NCI-H187 (cell line): ENCODE results near the gene PNMA1.
A peak's percentile ranks its signal among the peaks of the same experiment; 100 is the strongest.

Source experiments
- DNase-seq, 2 experiments: peaks; one replicate each; lab custom pipeline; 2025; lab: John Stamatoyannopoulos, UW

PNMA1 gene

GRCh38 chr14:73736842-73737241 lies 22.7 kb upstream of the PNMA1 start:
- no peak for DNase-seq

GRCh38 chr14:73732006-73732405 lies 17.8 kb upstream of the PNMA1 start:
- no peak for DNase-seq

GRCh38 chr14:73731111-73731510 lies 16.9 kb upstream of the PNMA1 start:
- no peak for DNase-seq

- DNase-seq, result no peak
Measured at GRCh38 chr14:73729556-73730265, 15.5 kb upstream of the PNMA1 start.

GRCh38 chr14:73728717-73729330 lies 14.6 kb upstream of the PNMA1 start:
- peak; percentile 53 to 56 for DNase-seq

GRCh38 chr14:73727166-73727565 lies 13.0 kb upstream of the PNMA1 start:
- DNase-seq, result no peak

GRCh38 chr14:73726025-73726961 lies 12.1 kb upstream of the PNMA1 start:
- DNase-seq, result no peak

- DNase-seq, result no peak
Measured at GRCh38 chr14:73725116-73726024, 11.2 kb upstream of the PNMA1 start.

- DNase-seq, result no peak
Measured at GRCh38 chr14:73724696-73725095, 10.5 kb upstream of the PNMA1 start.

GRCh38 chr14:73723797-73724661 lies 9.8 kb upstream of the PNMA1 start:
- DNase-seq, result no peak

- DNase-seq, result no peak
Measured at GRCh38 chr14:73723406-73723796, 9.2 kb upstream of the PNMA1 start.

GRCh38 chr14:73722581-73722980 lies 8.4 kb upstream of the PNMA1 start:
- no peak for DNase-seq

GRCh38 chr14:73721101-73721821 lies 7.1 kb upstream of the PNMA1 start:
- DNase-seq, result no peak

GRCh38 chr14:73720636-73721035 lies 6.5 kb upstream of the PNMA1 start:
- DNase-seq, result no peak

- DNase-seq, result no peak
Measured at GRCh38 chr14:73719791-73720190, 5.6 kb upstream of the PNMA1 start.

GRCh38 chr14:73719361-73719760 lies 5.2 kb upstream of the PNMA1 start:
- DNase-seq, result no peak

- DNase-seq, result no peak
Measured at GRCh38 chr14:73718418-73719251, 4.5 kb upstream of the PNMA1 start.

GRCh38 chr14:73717711-73718417 lies 3.7 kb upstream of the PNMA1 start:
- DNase-seq, result no peak
